GM12878 (cell line): ENCODE measurements around the gene GNAL. TPM values are rescaled to one million over a fixed set of nuclear protein-coding genes. Genes with fewer than 3 reads are reported as not detected.
A peak's percentile ranks its signal among the peaks of the same experiment; 100 is the strongest.

ENCODE experiments used
- ATAC-seq: fragments of 200-7000 bp; cut with Tn5 transposase; 3 replicates; pipeline ENCODE4 v1.9.1; 2020; ENCODE audit warnings: mild to moderate bottlenecking, moderate library complexity
- BruUV-seq: library from RNA; stranded (reverse); fragments of 400-500 nt; replicated peaks from 2 replicates; lab custom pipeline; 2021; lab: Mats Ljungman, UMichigan
- CTCF ChIA-PET: fragments of 300-600 bp; sonication (Branson Sonifier 250); formaldehyde crosslinking; extraction: SDS; loops from one replicate; lab custom pipeline; 2021; ENCODE audit warnings: inconsistent platforms; lab: Yijun Ruan, JAX
- POLR2A ChIA-PET: fragments of 350-600 bp; formaldehyde crosslinking; extraction: SDS; loops from one replicate; lab custom pipeline; 2021; ENCODE audit warnings: inconsistent platforms; lab: Charles Lee
- RAD21 ChIA-PET: fragments of 300-600 bp; sonication (Branson Sonifier 250); formaldehyde crosslinking; loops from one replicate; lab custom pipeline; 2023; ENCODE audit warnings: antibody characterized with exemption; ENCODE audit not compliant: unreplicated experiment; lab: Charles Lee
- SMC1A ChIA-PET: fragments of 300-600 bp; sonication (Branson Sonifier 250); formaldehyde crosslinking; loops from one replicate; lab custom pipeline; 2023; ENCODE audit not compliant: unreplicated experiment, uncharacterized antibody; lab: Charles Lee
- DNase-seq: peaks from one replicate; pipeline ENCODE4 v3.0.0-alpha.2; 2011; ENCODE audit warnings: low read depth, low spot score
- FAIRE-seq: peaks from 3 replicates; lab custom pipeline; 2011; peaks lifted over from hg19 to GRCh38; lab: Jason Lieb, UNC
- H2AFZ ChIP-seq: 2 replicates; pipeline ENCODE4 v1.6.0; 2011; ENCODE audit warnings: low read depth, low read length, control low read depth; ENCODE audit not compliant: control insufficient read depth
- H3K27ac ChIP-seq: 2 replicates; pipeline ENCODE4 v1.5.1; 2011; ENCODE audit warnings: control low read depth; ENCODE audit not compliant: control insufficient read depth, insufficient read depth
- H3K27me3 ChIP-seq, 2 experiments: replicated peaks in 1 of 2; 2 replicates each; pipeline versions ENCODE4 v1.6.0 to v1.6.1; 2011; ENCODE audit warnings: low read length in 1 of 2; ENCODE audit not compliant: control insufficient read depth in 2 of 2, insufficient read depth in 2 of 2
- H3K36me3 ChIP-seq, 2 experiments: 2 replicates each; pipeline ENCODE4 v1.5.1; 2011; ENCODE audit warnings: low read length in 1 of 2; ENCODE audit not compliant: control insufficient read depth in 2 of 2, insufficient read depth in 2 of 2
- H3K4me1 ChIP-seq: 2 replicates; pipeline ENCODE4 v1.6.1; 2011; ENCODE audit warnings: mild to moderate bottlenecking, low read length, moderate library complexity, mixed read lengths; ENCODE audit not compliant: control insufficient read depth, insufficient read depth
- H3K4me2 ChIP-seq: 2 replicates; pipeline ENCODE4 v1.6.0; 2011; ENCODE audit warnings: control low read depth; ENCODE audit not compliant: control insufficient read depth, insufficient read depth
- H3K4me3 ChIP-seq: fragments of 200-600 bp; sonication (generic); 2 replicates; pipeline ENCODE4 v1.5.1; 2016
- H3K79me2 ChIP-seq: 2 replicates; pipeline ENCODE4 v1.6.0; 2011; ENCODE audit warnings: low read length; ENCODE audit not compliant: control insufficient read depth, insufficient read depth
- H3K9ac ChIP-seq: 2 replicates; pipeline ENCODE4 v1.8.0; 2011; ENCODE audit warnings: low read length, control low read depth, mixed read lengths; ENCODE audit not compliant: control insufficient read depth, insufficient read depth
- H3K9me3 ChIP-seq: replicated peaks from 3 replicates; pipeline ENCODE4 v1.5.1; 2011; ENCODE audit warnings: mild to moderate bottlenecking, low read length; ENCODE audit not compliant: control insufficient read depth, insufficient read depth
- H4K20me1 ChIP-seq: 2 replicates; pipeline ENCODE4 v1.6.0; 2011; ENCODE audit not compliant: control insufficient read depth, insufficient read depth
- CTCF ChIP-seq, 3 experiments: IDR thresholded peaks in 2 of 3; conservative IDR thresholded peaks in 1 of 3; 2 replicates each; pipeline ENCODE4 v1.5.1; 2011; ENCODE audit warnings: low read depth in 3 of 3, low read length in 3 of 3, mild to moderate bottlenecking in 3 of 3, control low read depth in 2 of 3, moderate library complexity in 2 of 3, inconsistent platforms in 1 of 3, mixed read lengths in 1 of 3; ENCODE audit not compliant: control insufficient read depth in 2 of 3, insufficient read depth in 1 of 3; ENCODE audit errors: extremely low read depth in 1 of 3
- ETV6 ChIP-seq, 2 experiments: fragments of 450-650 bp in 1 of 2; IDR thresholded peaks in 1 of 2; conservative IDR thresholded peaks in 1 of 2; 2 replicates each; pipeline ENCODE4 v1.6.1; 2014; ENCODE audit warnings: antibody characterized with exemption in 1 of 2, borderline replicate concordance in 1 of 2, low read depth in 1 of 2, mild to moderate bottlenecking in 1 of 2, moderate library complexity in 1 of 2
- IRF3 ChIP-seq: fragments of 450-650 bp; IDR thresholded peaks from 2 replicates; pipeline ENCODE4 v1.6.1; 2014; ENCODE audit warnings: mild to moderate bottlenecking
- PBX3 ChIP-seq: IDR thresholded peaks from 2 replicates; pipeline ENCODE4 v1.6.1; 2011; ENCODE audit warnings: mild to moderate bottlenecking, low read depth, low read length, moderate library complexity; ENCODE audit not compliant: insufficient replicate concordance
- RAD21 ChIP-seq: IDR thresholded peaks from 2 replicates; pipeline ENCODE4 v1.6.1; 2011; ENCODE audit warnings: mild to moderate bottlenecking, low read depth, low read length, moderate library complexity; ENCODE audit not compliant: insufficient read depth
- TCF3 ChIP-seq: IDR thresholded peaks from 2 replicates; pipeline ENCODE4 v1.6.1; 2012; ENCODE audit warnings: low read depth, mild to moderate bottlenecking, low read length, borderline replicate concordance; ENCODE audit not compliant: insufficient read depth
- ZBTB40 ChIP-seq: fragments of 450-650 bp; IDR thresholded peaks from 2 replicates; pipeline ENCODE4 v1.6.1; 2016; ENCODE audit warnings: mild to moderate bottlenecking, moderate library complexity, borderline replicate concordance
- WGBS: methylation state at CpG from one replicate; pipeline ENCODE4 v1.1.6; 2016; ENCODE audit warnings: low lambda C conversion rate; ENCODE audit not compliant: insufficient replicate concordance, insufficient coverage; ENCODE audit errors: missing lambda C conversion rate; 5-methylcytosine and 5-hydroxymethylcytosine counted together
- in situ Hi-C: fragments of 300-500 bp; cut with MboI; formaldehyde crosslinking; loops from 9 replicates; pipeline ENCODE4 v1.14.3; 2018; ENCODE audit warnings: mixed read lengths
- intact Hi-C: fragments of 100-400 bp; cut with micrococcal nuclease; formaldehyde crosslinking; loops from one replicate; pipeline ENCODE4 v1.14.2; 2022; ENCODE audit not compliant: unreplicated experiment
- polyA plus RNA-seq, 11 experiments: library from polyadenylated mRNA; depleted of rRNA in 4 of 11; unstranded in 6 of 11; stranded (reverse) in 5 of 11; fragments of >200 nt; fragmentation: Nextera tagmentation in 4 of 11; fragmentation: Illumina TruSeq in 1 of 11; extraction: Ambion mirVana in 4 of 11; extraction: Trizol in 1 of 11; gene quantifications; 1 replicate in 1 of 11; 2 replicates in 10 of 11; pipeline versions ENCODE4 v1.2.1 to v1.2.3, GENCODE V29; 2011 to 2016; ENCODE audit warnings: inconsistent platforms in 2 of 11, missing spikeins in 2 of 11, low read depth in 1 of 11
- total RNA-seq, 4 experiments: library from RNA; depleted of rRNA in 3 of 4; stranded (reverse); fragments of >200 nt in 3 of 4; fragmentation: Illumina TruSeq in 1 of 4; extraction: Trizol in 1 of 4; gene quantifications; 2 replicates each; pipeline versions ENCODE4 v1.2.1 to v1.2.3, GENCODE V29; 2013 to 2021

The GNAL gene
- total and polyA plus RNA-seq, 10 of the 15 experiments (the other 5 are each of a cell fraction or from before 2014, with no cell fraction given) = 0.02 to 0.39 (median 0.05) TPM; not detected in 5

- no peak for TF ChIP-seq CTCF (IDR thresholded peaks at IDR 0.05 in 2 of 3, conservative IDR thresholded peaks at IDR 0.05 in 1 of 3; ENCODE audit: control insufficient read depth in 2 of 3, extremely low read depth in 1 of 3, insufficient read depth in 1 of 3, low read depth in 3 of 3, low read length in 3 of 3)
- TF ChIP-seq, all 136 proteins: peak for 0
These were observed 171.8 kb downstream of the GNAL start (continued) for GRCh38 chr18:11860594-11861450.

- H3K4me3 ChIP-seq = no peak overlapping the region
- no peak for DNase-seq
- H3K27ac ChIP-seq = no peak overlapping the region
- ChIA-PET POLR2A (no interaction called here), RAD21 (no interaction called here), CTCF (no interaction called here), SMC1A (no interaction called here)
- no peaks in the 10 kb centered on the region for H3K4me1 ChIP-seq
- no peak for FAIRE-seq
- H3K9me3 ChIP-seq = no peaks in the 10 kb centered on the region
- H2AFZ ChIP-seq = no peak overlapping the region
- no peaks in the 10 kb centered on the region for H4K20me1 ChIP-seq
- no peaks in the 10 kb centered on the region for H3K36me3 ChIP-seq
- BruUV-seq = no TSS peak
- H3K9ac ChIP-seq = no peak overlapping the region
- 53% methylated on average over 19 of the region's 20 CpGs for WGBS
- H3K79me2 ChIP-seq = no peaks in the 10 kb centered on the region
- in situ Hi-C loops (no loop called here), intact Hi-C loops (no loop called here)
- H3K4me2 ChIP-seq = no peak overlapping the region
- no peak for ATAC-seq
- no peaks in the 10 kb centered on the region; a peak in 2 of 4 replicates for H3K27me3 ChIP-seq
- TF ChIP-seq RAD21 (no peak), ETV6 (conservative IDR thresholded peaks at IDR 0.05 in 1 of 2, IDR thresholded peaks at IDR 0.05 in 1 of 2; ENCODE audit: borderline replicate concordance in 1 of 2, low read depth in 1 of 2) (no peak), PBX3 (peak; percentile 14), TCF3 (peak; percentile 72; the same call in 1 of the 2 replicates), IRF3 (no peak), ZBTB40 (no peak)
These were observed 172.7 kb downstream of the GNAL start for GRCh38 chr18:11861583-11862288.
